C4-2B (cell line): ENCODE results near the gene COL19A1.
"Not testable (repeated sequence)": the region's sequence is repeated elsewhere in the genome, so short reads cannot be mapped to it uniquely, and the experiment has no call there.

Experiments used
- H3K27ac ChIP-seq: fragments of 450-650 bp; 2 replicates; pipeline ENCODE4 v1.5.1; 2017
- CTCF ChIP-seq: fragments of 450-650 bp; conservative IDR thresholded peaks from 2 replicates; pipeline ENCODE4 v1.5.1; 2017; ENCODE audit warnings: mild to moderate bottlenecking
- ZFX ChIP-seq: fragments of 450-650 bp; IDR thresholded peaks from 2 replicates; pipeline ENCODE4 v1.6.1; 2017

COL19A1 gene

GRCh38 chr6:69907981-69908498, 41.7 kb downstream of the COL19A1 start:
- no peak overlapping the region for H3K27ac ChIP-seq
- no peak for TF ChIP-seq ZFX
- no peak for TF ChIP-seq CTCF

GRCh38 chr6:69913361-69913760, 47.0 kb downstream of the COL19A1 start:
- no peak overlapping the region for H3K27ac ChIP-seq

GRCh38 chr6:69914015-69914485, 47.7 kb downstream of the COL19A1 start:
- no peak overlapping the region for H3K27ac ChIP-seq
- TF ChIP-seq ZFX (no peak), CTCF (no peak)

More at GRCh38 chr6:69913361-69913760, 47.0 kb downstream of the COL19A1 start:
- TF ChIP-seq CTCF: no peak
- TF ChIP-seq ZFX: no peak

- H3K27ac ChIP-seq: no peak overlapping the region
- TF ChIP-seq CTCF (no peak), ZFX (no peak)
Measured at GRCh38 chr6:69915346-69915745, 49.0 kb downstream of the COL19A1 start.

- TF ChIP-seq ZFX (no peak), CTCF (no peak)
Measured at GRCh38 chr6:69917834-69918233, 51.5 kb downstream of the COL19A1 start.

GRCh38 chr6:69918813-69919475, 52.6 kb downstream of the COL19A1 start:
- no peak overlapping the region for H3K27ac ChIP-seq
- TF ChIP-seq CTCF (no peak), ZFX (no peak)

More at GRCh38 chr6:69917834-69918233, 51.5 kb downstream of the COL19A1 start:
- H3K27ac ChIP-seq: no peak overlapping the region

- not testable (repeated sequence) for H3K27ac ChIP-seq
Measured at GRCh38 chr6:69921066-69921465, 54.7 kb downstream of the COL19A1 start.

GRCh38 chr6:69921611-69922010, 55.3 kb downstream of the COL19A1 start:
- H3K27ac ChIP-seq: not testable (repeated sequence)
